ENCODE data around the gene ZMYM4. TPM values are rescaled to one million over a fixed set of nuclear protein-coding genes. Genes with fewer than 3 reads are reported as not detected.

The ZMYM4 gene
- total RNA-seq, 1 experiment from 2014 or later: 66.0 TPM

DNA sequence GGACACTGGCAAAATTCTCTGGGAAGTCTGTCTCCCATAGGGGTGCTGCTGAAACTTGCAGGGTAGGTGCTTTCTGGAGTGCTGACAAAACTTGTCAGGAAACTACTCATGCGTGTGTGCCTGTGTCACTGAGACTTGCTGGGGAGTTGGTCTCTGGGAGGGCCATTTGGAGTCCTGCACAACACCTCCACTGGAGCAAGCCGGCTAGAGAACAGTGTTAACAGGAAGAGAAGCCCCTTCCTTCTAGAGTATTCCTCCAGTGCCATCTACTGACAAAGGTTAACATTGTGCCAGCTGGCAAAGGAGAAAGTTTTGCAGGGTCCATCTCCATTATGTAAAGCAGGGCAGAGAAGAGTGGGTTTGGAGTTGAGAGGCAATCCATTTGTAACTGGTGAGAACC is 30.0 kb downstream of the ZMYM4 start:
- H3K27ac ChIP-seq (ENCODE audit: insufficient read length, low read depth, low read length): no peak overlapping the region
- H4K91ac ChIP-seq (ENCODE audit: insufficient read length, low read depth, low read length): no peak overlapping the region
- H3K23ac ChIP-seq (ENCODE audit: insufficient read length, low read depth, low read length): no peak overlapping the region
- WGBS (ENCODE audit: extremely low coverage, insufficient read length, low lambda C conversion rate): no CpG with 5 or more reads among the region's 2 CpGs
- TF ChIP-seq, protein P1, sequence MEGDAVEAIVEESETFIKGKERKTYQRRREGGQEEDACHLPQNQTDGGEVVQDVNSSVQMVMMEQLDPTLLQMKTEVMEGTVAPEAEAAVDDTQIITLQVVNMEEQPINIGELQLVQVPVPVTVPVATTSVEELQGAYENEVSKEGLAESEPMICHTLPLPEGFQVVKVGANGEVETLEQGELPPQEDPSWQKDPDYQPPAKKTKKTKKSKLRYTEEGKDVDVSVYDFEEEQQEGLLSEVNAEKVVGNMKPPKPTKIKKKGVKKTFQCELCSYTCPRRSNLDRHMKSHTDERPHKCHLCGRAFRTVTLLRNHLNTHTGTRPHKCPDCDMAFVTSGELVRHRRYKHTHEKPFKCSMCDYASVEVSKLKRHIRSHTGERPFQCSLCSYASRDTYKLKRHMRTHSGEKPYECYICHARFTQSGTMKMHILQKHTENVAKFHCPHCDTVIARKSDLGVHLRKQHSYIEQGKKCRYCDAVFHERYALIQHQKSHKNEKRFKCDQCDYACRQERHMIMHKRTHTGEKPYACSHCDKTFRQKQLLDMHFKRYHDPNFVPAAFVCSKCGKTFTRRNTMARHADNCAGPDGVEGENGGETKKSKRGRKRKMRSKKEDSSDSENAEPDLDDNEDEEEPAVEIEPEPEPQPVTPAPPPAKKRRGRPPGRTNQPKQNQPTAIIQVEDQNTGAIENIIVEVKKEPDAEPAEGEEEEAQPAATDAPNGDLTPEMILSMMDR (conservative IDR thresholded peaks at IDR 0.05): peak; percentile 56
- Mint-ChIP-seq H3K4me3 (no peak overlapping the region), H3K4me1 (peaks cover 2 to 3% of the 10 kb centered on the region in 2 experiments; a peak in 1 of 4 replicates), H3K27me3 (ENCODE audit: low read depth) (no peaks in the 10 kb centered on the region), H3K9me3 (no peaks in the 10 kb centered on the region), H3K27ac (peak overlapping the region in 2 of 3 experiments; percentile 63 to 72; a peak in 2 of 7 replicates), H3K36me3 (ENCODE audit: insufficient read depth in 1 of 3, low read depth in 3 of 3) (peaks cover 12 to 23% (median 18%) of the 10 kb centered on the region in 3 experiments; a peak in 6 of 7 replicates)
- no peak overlapping the region for H3K4ac ChIP-seq (ENCODE audit: low read depth, low read length)
- no peaks in the 10 kb centered on the region for H3K27me3 ChIP-seq (ENCODE audit: insufficient read depth, low read length)
- H4K8ac ChIP-seq (replicated peaks; ENCODE audit: insufficient read length, low read depth, low read length): no peak overlapping the region
- H2AFZ ChIP-seq (ENCODE audit: low read length): no peak overlapping the region
- no peak overlapping the region for H2AK5ac ChIP-seq (ENCODE audit: insufficient read length, low read length)
- no peak overlapping the region for H2BK20ac ChIP-seq (ENCODE audit: low read depth, low read length, poor library complexity, severe bottlenecking)
- H3K23me2 ChIP-seq (ENCODE audit: insufficient read length, low read depth, low read length, poor library complexity, severe bottlenecking): no peaks in the 10 kb centered on the region
- H3K9ac ChIP-seq (ENCODE audit: extremely low read depth, insufficient read length, low read length): no peak overlapping the region
- H3K79me2 ChIP-seq (ENCODE audit: insufficient read depth, low read length): peaks cover 4% of the 10 kb centered on the region; the same call in 1 of the 2 replicates
- no peak overlapping the region for H2BK5ac ChIP-seq (ENCODE audit: insufficient read length, low read length)
- no peak overlapping the region for H4K5ac ChIP-seq (ENCODE audit: insufficient read length, low read depth, low read length)
- no peak overlapping the region for H2BK120ac ChIP-seq (ENCODE audit: low read depth, low read length, poor library complexity, severe bottlenecking)
- no peak overlapping the region for H3K18ac ChIP-seq (ENCODE audit: insufficient read length, low read depth, low read length)
- H2BK12ac ChIP-seq (ENCODE audit: insufficient read length, low read depth, low read length): no peak overlapping the region
- H4K20me1 ChIP-seq (ENCODE audit: control insufficient read depth, insufficient read depth, insufficient read length): no peaks in the 10 kb centered on the region
- no peaks in the 10 kb centered on the region for H3K9me3 ChIP-seq (ENCODE audit: control insufficient read depth, low read depth, low read length)
- H3K4me1 ChIP-seq (ENCODE audit: insufficient read depth, low read length): no peaks in the 10 kb centered on the region
- peak; percentile 39 for DNase-seq
- H2BK15ac ChIP-seq (ENCODE audit: low read depth, low read length): no peak overlapping the region
- no peak overlapping the region for H3T11ph ChIP-seq (ENCODE audit: low read length)
- H3K14ac ChIP-seq (ENCODE audit: insufficient read depth, low read length): no peak overlapping the region
- no peak overlapping the region for H3K4me2 ChIP-seq (ENCODE audit: insufficient read depth, insufficient read length, low read length)
- H3K56ac ChIP-seq (ENCODE audit: insufficient read length, low read depth, low read length): no peak overlapping the region
- H3K79me1 ChIP-seq (ENCODE audit: insufficient read depth, low read depth, low read length, poor library complexity, severe bottlenecking): peaks cover 17% of the 10 kb centered on the region

All from H9 (cell line).